GM18861 (cell line): ENCODE measurements around the gene RNF31.

ENCODE experiments used
- ATAC-seq: cut with Tn5 transposase; IDR thresholded peaks from one replicate; pipeline ENCODE4 v1.9.1; 2021; ENCODE audit not compliant: unreplicated experiment

The RNF31 gene

GRCh38 chr14:24137529-24138395 lies 9.5 kb upstream of the RNF31 start:
- ATAC-seq = no peak

GRCh38 chr14:24138396-24139271 lies 8.7 kb upstream of the RNF31 start:
- no peak for ATAC-seq

GRCh38 chr14:24139272-24139934 lies 7.9 kb upstream of the RNF31 start:
- no peak for ATAC-seq

- ATAC-seq = peak; percentile 79
These were observed 6.0 kb upstream of the RNF31 start, which contains the start of gene EMC9 for GRCh38 chr14:24141097-24141880. EMC9 (minus strand) TSS chr14:24141591; CDS start chr14:24141304, 287 bp downstream.

- no peak for ATAC-seq
These were observed 3.8 kb upstream of the RNF31 start for GRCh38 chr14:24143511-24143910.

GRCh38 chr14:24144451-24144850 lies 2.8 kb upstream of the RNF31 start:
- no peak for ATAC-seq

GRCh38 chr14:24145219-24145618 lies 2.1 kb upstream of the RNF31 start:
- ATAC-seq = no peak

- no peak for ATAC-seq
These were observed 1.4 kb upstream of the RNF31 start for GRCh38 chr14:24145690-24146452.

GRCh38 chr14:24146453-24146977 lies 783 bp upstream of the RNF31 start, which contains the start of gene PSME2:
PSME2 (minus strand) TSS chr14:24146610; CDS start chr14:24146581, 29 bp downstream.
- ATAC-seq = peak; percentile 53

GRCh38 chr14:24147761-24148428 lies 597 bp downstream of the RNF31 start:
- ATAC-seq = no peak

- ATAC-seq = no peak
These were observed 2.1 kb downstream of the RNF31 start for GRCh38 chr14:24149302-24149969.

GRCh38 chr14:24150061-24150460 lies 2.8 kb downstream of the RNF31 start:
- no peak for ATAC-seq

- ATAC-seq = no peak
These were observed 3.3 kb downstream of the RNF31 start for GRCh38 chr14:24150567-24150966.

GRCh38 chr14:24150993-24151392 lies 3.7 kb downstream of the RNF31 start:
- ATAC-seq = no peak

- no peak for ATAC-seq
These were observed 4.2 kb downstream of the RNF31 start for GRCh38 chr14:24151404-24152080.

GRCh38 chr14:24155100-24155499 lies 7.8 kb downstream of the RNF31 start:
- ATAC-seq = no peak

GRCh38 chr14:24156840-24157239 lies 9.5 kb downstream of the RNF31 start:
- ATAC-seq = no peak

- ATAC-seq = no peak
These were observed 10.0 kb downstream of the RNF31 start for GRCh38 chr14:24157331-24157730.
